ENCODE data around the gene SOWAHA.
"Not testable (repeated sequence)": the region's sequence is repeated elsewhere in the genome, so short reads cannot be mapped to it uniquely, and the experiment has no call there.

DNA sequence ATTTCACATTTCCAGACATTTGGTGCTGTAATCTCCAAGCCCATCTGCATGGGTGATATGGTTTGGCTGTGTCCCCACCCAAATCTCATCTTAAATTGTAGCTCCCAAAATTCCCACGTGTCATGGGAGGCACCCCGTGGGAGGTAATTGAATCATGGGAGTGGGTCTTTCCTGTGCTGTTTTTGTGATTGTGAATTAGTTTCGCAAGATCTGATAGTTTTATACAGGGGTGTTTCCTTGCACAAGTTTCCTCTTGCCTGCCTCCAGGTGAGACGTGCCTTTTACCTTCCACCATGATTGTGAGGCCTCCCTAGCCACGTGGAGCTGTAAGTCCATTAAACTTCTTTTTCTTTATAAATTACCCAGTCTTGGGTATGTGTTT lies 10.4 kb upstream of the SOWAHA start:
- TF ChIP-seq POLR2AphosphoS5, POLR2A (IDR thresholded peaks at IDR 0.05): not testable (repeated sequence)
- TF ChIP-seq, protein P1, sequence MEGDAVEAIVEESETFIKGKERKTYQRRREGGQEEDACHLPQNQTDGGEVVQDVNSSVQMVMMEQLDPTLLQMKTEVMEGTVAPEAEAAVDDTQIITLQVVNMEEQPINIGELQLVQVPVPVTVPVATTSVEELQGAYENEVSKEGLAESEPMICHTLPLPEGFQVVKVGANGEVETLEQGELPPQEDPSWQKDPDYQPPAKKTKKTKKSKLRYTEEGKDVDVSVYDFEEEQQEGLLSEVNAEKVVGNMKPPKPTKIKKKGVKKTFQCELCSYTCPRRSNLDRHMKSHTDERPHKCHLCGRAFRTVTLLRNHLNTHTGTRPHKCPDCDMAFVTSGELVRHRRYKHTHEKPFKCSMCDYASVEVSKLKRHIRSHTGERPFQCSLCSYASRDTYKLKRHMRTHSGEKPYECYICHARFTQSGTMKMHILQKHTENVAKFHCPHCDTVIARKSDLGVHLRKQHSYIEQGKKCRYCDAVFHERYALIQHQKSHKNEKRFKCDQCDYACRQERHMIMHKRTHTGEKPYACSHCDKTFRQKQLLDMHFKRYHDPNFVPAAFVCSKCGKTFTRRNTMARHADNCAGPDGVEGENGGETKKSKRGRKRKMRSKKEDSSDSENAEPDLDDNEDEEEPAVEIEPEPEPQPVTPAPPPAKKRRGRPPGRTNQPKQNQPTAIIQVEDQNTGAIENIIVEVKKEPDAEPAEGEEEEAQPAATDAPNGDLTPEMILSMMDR (IDR thresholded peaks at IDR 0.05): not testable (repeated sequence)

Data from prostate gland (tissue), 2 donors.